SU-DHL-6 (cell line): ENCODE results near the gene TNIK.

Source experiments
- EZH2phosphoT487 ChIP-seq: fragments of 200-600 bp; sonication (generic), shearing (Covaris generic); conservative IDR thresholded peaks from 2 replicates; pipeline ENCODE4 v1.6.1; 2018; ENCODE audit warnings: mild to moderate bottlenecking, antibody characterized with exemption, low read length, moderate library complexity, mixed read lengths
- TF ChIP-seq, protein P1 (sequence below): fragments of 200-600 bp; sonication (generic); IDR thresholded peaks from one replicate; pipeline ENCODE4 v1.5.1; 2017; ENCODE audit warnings: antibody characterized with exemption, mild to moderate bottlenecking, low read length, moderate library complexity; ENCODE audit not compliant: insufficient read depth, poor library complexity, severe bottlenecking

DNA sequence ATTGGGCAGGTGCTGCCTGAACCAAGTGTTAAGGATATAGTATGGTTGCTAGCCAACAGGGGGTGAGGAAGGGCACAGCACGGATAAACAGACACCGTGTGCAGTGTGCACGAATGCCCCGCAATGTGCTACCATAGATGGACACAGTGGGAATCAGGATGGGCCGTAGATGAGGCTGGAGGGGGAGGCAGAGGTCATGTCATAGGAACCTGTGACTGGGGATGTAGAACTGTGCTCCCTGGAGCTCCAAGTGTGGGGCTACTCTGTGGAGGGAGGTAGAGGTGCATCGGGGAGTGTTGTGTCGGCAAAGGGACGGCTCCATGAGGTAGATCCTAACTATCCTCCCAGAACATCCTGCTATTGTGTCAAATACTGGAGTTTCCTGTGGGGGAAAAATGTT, 102.5 kb downstream of the TNIK start:
- no peak for TF ChIP-seq EZH2phosphoT487
- TF ChIP-seq, protein P1, sequence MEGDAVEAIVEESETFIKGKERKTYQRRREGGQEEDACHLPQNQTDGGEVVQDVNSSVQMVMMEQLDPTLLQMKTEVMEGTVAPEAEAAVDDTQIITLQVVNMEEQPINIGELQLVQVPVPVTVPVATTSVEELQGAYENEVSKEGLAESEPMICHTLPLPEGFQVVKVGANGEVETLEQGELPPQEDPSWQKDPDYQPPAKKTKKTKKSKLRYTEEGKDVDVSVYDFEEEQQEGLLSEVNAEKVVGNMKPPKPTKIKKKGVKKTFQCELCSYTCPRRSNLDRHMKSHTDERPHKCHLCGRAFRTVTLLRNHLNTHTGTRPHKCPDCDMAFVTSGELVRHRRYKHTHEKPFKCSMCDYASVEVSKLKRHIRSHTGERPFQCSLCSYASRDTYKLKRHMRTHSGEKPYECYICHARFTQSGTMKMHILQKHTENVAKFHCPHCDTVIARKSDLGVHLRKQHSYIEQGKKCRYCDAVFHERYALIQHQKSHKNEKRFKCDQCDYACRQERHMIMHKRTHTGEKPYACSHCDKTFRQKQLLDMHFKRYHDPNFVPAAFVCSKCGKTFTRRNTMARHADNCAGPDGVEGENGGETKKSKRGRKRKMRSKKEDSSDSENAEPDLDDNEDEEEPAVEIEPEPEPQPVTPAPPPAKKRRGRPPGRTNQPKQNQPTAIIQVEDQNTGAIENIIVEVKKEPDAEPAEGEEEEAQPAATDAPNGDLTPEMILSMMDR = no peak
